Endothelial cell of umbilical vein (primary cell): ENCODE data around the gene DMD. TPM values are rescaled to one million over a fixed set of nuclear protein-coding genes. Genes with fewer than 3 reads are reported as not detected.

ENCODE experiments used
- BruUV-seq: library from RNA; stranded (reverse); fragments of 400-500 nt; replicated peaks from 2 replicates; lab custom pipeline; 2021; lab: Mats Ljungman, UMichigan
- CTCF ChIA-PET: fragments of 300-600, 350-600 bp; sonication (Branson Sonifier 250); formaldehyde crosslinking; loops from one replicate; lab custom pipeline; 2021; ENCODE audit warnings: antibody characterized with exemption, inconsistent platforms; lab: Charles Lee
- POLR2A ChIA-PET: fragments of 300-600, 350-600 bp; sonication (Branson Sonifier 250); formaldehyde crosslinking; loops from one replicate; lab custom pipeline; 2021; ENCODE audit warnings: antibody characterized with exemption, inconsistent platforms; lab: Charles Lee
- DNase-seq: peaks from one replicate; pipeline ENCODE4 v3.0.0-alpha.2; 2011; ENCODE audit warnings: low read depth, low spot score
- FAIRE-seq: peaks from 2 replicates; lab custom pipeline; 2011; peaks lifted over from hg19 to GRCh38; lab: Jason Lieb, UNC
- H2AFZ ChIP-seq: 2 replicates; pipeline ENCODE4 v1.6.0; 2012; ENCODE audit warnings: low read depth, low read length, control low read depth, inconsistent platforms
- H3K27ac ChIP-seq: 2 replicates; pipeline ENCODE4 v1.5.1; 2011; ENCODE audit warnings: low read depth, mild to moderate bottlenecking, control low read depth, low read length, moderate library complexity; ENCODE audit not compliant: insufficient read depth
- H3K27me3 ChIP-seq, 2 experiments: 2 replicates each; pipeline versions ENCODE4 v1.6.0 to v1.6.1; 2011; ENCODE audit warnings: low read length in 2 of 2, mixed read lengths in 1 of 2; ENCODE audit not compliant: control insufficient read depth in 2 of 2, insufficient read depth in 2 of 2
- H3K36me3 ChIP-seq, 2 experiments: 2 replicates in 1 of 2; 3 replicates in 1 of 2; pipeline ENCODE4 v1.5.1; 2011; ENCODE audit warnings: low read length in 2 of 2, mild to moderate bottlenecking in 1 of 2, moderate library complexity in 1 of 2; ENCODE audit not compliant: control insufficient read depth in 2 of 2, insufficient read depth in 2 of 2; ENCODE audit errors: extremely low read depth in 1 of 2
- H3K4me1 ChIP-seq: 3 replicates; pipeline ENCODE4 v1.5.1; 2011; ENCODE audit warnings: mild to moderate bottlenecking, low read length; ENCODE audit not compliant: control insufficient read depth, insufficient read depth; ENCODE audit errors: extremely low read depth
- H3K4me2 ChIP-seq: 2 replicates; pipeline ENCODE4 v1.6.1; 2011; ENCODE audit warnings: low read length, control low read depth, mixed read lengths; ENCODE audit not compliant: insufficient read depth
- H3K4me3 ChIP-seq, 3 experiments: fragments of 200-600 bp in 1 of 3; sonication (generic), shearing (Covaris generic) in 1 of 3; replicated peaks in 1 of 3; 2 replicates each; pipeline ENCODE4 v1.5.1; 2011 to 2016; ENCODE audit warnings: control low read depth in 3 of 3, low read length in 3 of 3, mild to moderate bottlenecking in 2 of 3, inconsistent platforms in 1 of 3, low read depth in 1 of 3, moderate library complexity in 1 of 3; ENCODE audit not compliant: insufficient read depth in 1 of 3
- H3K79me2 ChIP-seq: 2 replicates; pipeline ENCODE4 v1.6.0; 2012; ENCODE audit warnings: low read length, inconsistent platforms; ENCODE audit not compliant: control insufficient read depth, insufficient read depth
- H3K9ac ChIP-seq: replicated peaks from 2 replicates; pipeline ENCODE3; 2011; ENCODE audit warnings: low read length, control low read depth; ENCODE audit not compliant: insufficient read depth; ENCODE audit errors: extremely low read depth
- H3K9me1 ChIP-seq: replicated peaks from 3 replicates; pipeline ENCODE4 v1.6.0; 2011; ENCODE audit warnings: mild to moderate bottlenecking, low read length; ENCODE audit not compliant: control insufficient read depth, insufficient read depth; ENCODE audit errors: extremely low read depth
- H3K9me3 ChIP-seq: replicated peaks from 2 replicates; pipeline ENCODE4 v1.5.1; 2012; ENCODE audit warnings: low read length, inconsistent platforms; ENCODE audit not compliant: control insufficient read depth, insufficient read depth
- H4K20me1 ChIP-seq: replicated peaks from 2 replicates; pipeline ENCODE3; 2011; ENCODE audit warnings: mild to moderate bottlenecking, low read length; ENCODE audit not compliant: control insufficient read depth, insufficient read depth; ENCODE audit errors: extremely low read depth
- JUN ChIP-seq: IDR thresholded peaks from 2 replicates; pipeline ENCODE4 v1.6.1; 2011; ENCODE audit warnings: borderline replicate concordance, low read depth; ENCODE audit not compliant: insufficient read length, insufficient read depth
- POLR2A ChIP-seq: IDR thresholded peaks from 2 replicates; pipeline ENCODE4 v1.6.1; 2012; ENCODE audit warnings: low read depth, mild to moderate bottlenecking, control low read depth, low read length
- POLR2AphosphoS5 ChIP-seq: IDR thresholded peaks from 2 replicates; pipeline ENCODE4 v1.6.1; 2012; ENCODE audit warnings: low read depth, mild to moderate bottlenecking, control low read depth, low read length, moderate library complexity; ENCODE audit not compliant: insufficient read depth
- dilution Hi-C: fragments of 300-500 bp; cut with MboI; formaldehyde crosslinking; loops from one replicate; pipeline ENCODE4 v1.15.0; 2019; ENCODE audit warnings: low sequenced_read_pairs; ENCODE audit not compliant: extremely low pct_ligation_motif_present
- intact Hi-C: fragments of 100-400 bp; cut with micrococcal nuclease; formaldehyde crosslinking; loops from one replicate; pipeline ENCODE4 v1.10.0; 2022
- polyA plus RNA-seq, 4 experiments: library from polyadenylated mRNA; depleted of rRNA in 3 of 4; stranded (reverse) in 3 of 4; unstranded in 1 of 4; fragments of >200 nt; gene quantifications; 2 replicates each; pipeline versions ENCODE4 v1.2.1 to v1.2.3, GENCODE V29; 2011 to 2012; ENCODE audit warnings: missing spikeins in 1 of 4
- total RNA-seq: library from RNA; stranded (reverse); gene quantifications from 2 replicates; pipeline ENCODE4 v1.2.3, GENCODE V29; 2021

DMD gene
- total and polyA plus RNA-seq, 2 donors (not counting 3 experiments of a cell fraction or from before 2014, with no cell fraction given), result 7.3 to 9.0 TPM

DNA sequence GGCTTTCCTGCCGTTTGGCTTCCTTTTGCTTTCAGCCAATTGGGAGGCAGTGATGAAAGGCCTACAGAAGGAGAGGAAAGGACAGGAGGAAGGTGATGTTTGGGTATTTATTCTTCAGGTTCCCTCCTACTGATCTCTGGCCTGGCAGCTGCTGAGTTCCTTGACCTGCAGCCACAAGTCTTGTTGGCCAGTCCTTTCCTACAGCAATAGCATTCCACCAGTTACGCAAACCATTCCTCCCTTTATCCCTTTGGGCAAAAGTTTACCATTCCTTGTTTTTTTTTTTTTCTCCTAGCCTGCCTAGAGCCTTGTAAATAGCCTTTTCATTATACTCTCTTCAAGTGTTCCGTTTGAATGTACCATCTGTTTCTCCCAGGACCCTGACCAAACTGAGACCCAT lies 1941.4 kb downstream of the DMD start:
- intact Hi-C loops, result loop anchor here (5.0 kb wide), 3 partner anchors 63 to 233 kb away; no protein-coding TSS in a partner anchor
- Histone ChIP-seq H2AFZ (no peak overlapping the region), H3K9me3 (no peaks in the 10 kb centered on the region), H3K9me1 (no peaks in the 10 kb centered on the region), H3K79me2 (no peaks in the 10 kb centered on the region), H3K27me3 (no peaks in the 10 kb centered on the region), H3K36me3 (no peaks in the 10 kb centered on the region), H4K20me1 (no peaks in the 10 kb centered on the region), H3K4me1 (no peaks in the 10 kb centered on the region), H3K4me2 (no peak overlapping the region), H3K9ac (no peak overlapping the region), H3K4me3 (no peak overlapping the region), H3K27ac (no peak overlapping the region)
- no TSS peak for BruUV-seq
- CTCF ChIA-PET, result no interaction called here
- dilution Hi-C loops, result no loop called here
- no peak for TF ChIP-seq POLR2AphosphoS5
- DNase-seq, result no peak
- POLR2A ChIA-PET, result no interaction called here
- FAIRE-seq, result no peak

DNA sequence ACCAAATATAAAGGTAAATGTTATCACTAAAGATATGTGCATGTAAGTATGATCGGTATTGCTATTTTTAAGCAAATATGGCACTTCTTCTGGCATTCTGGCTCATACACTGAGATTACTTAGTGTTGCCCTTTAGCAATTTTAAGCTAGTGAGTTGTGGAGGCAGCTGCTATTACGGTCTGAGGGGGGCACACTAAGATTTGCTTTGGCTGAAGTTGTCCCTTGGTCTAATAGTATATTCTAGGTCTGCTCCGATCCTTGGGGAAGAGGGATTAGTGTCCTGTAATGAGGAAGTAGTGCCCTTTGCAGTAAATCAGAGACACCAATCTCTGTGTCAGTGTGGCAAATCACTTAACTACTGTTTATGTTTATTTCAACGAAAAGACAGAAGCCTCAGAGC lies 1943.0 kb downstream of the DMD start:
- no peak overlapping the region for H3K4me3 ChIP-seq
- no peaks in the 10 kb centered on the region for H3K79me2 ChIP-seq
- no peaks in the 10 kb centered on the region for H3K4me1 ChIP-seq
- dilution Hi-C loops (no loop called here), intact Hi-C loops (loop anchor here (5.0 kb wide), 3 partner anchors 61 to 231 kb away; no protein-coding TSS in a partner anchor)
- H3K9me1 ChIP-seq, result no peaks in the 10 kb centered on the region
- no peak overlapping the region for H3K27ac ChIP-seq
- CTCF ChIA-PET, result interaction anchor here (0.6 kb wide), 2 partner anchors 154 to 231 kb away, joined by 3 read pairs; no protein-coding TSS in a partner anchor
- FAIRE-seq (no peak), DNase-seq (no peak)
- no peaks in the 10 kb centered on the region for H3K27me3 ChIP-seq
- no peak for TF ChIP-seq POLR2AphosphoS5
- TF ChIP-seq POLR2A, result no peak
- TF ChIP-seq JUN, result no peak
- no TSS peak for BruUV-seq
- H3K36me3 ChIP-seq, result no peaks in the 10 kb centered on the region
- no peak overlapping the region for H2AFZ ChIP-seq
- POLR2A ChIA-PET, result no interaction called here
- H3K4me2 ChIP-seq, result no peak overlapping the region
- H3K9me3 ChIP-seq, result no peaks in the 10 kb centered on the region
- H4K20me1 ChIP-seq, result peaks cover 2% of the 10 kb centered on the region
- H3K9ac ChIP-seq, result no peak overlapping the region
